Ishikawa (cell line): ENCODE data around the gene DENND1A.
A peak's percentile ranks its signal among the peaks of the same experiment; 100 is the strongest.

Experiments
- CEBPB ChIP-seq: IDR thresholded peaks from 2 replicates; pipeline ENCODE4 v1.6.1; 2012
- CREB1 ChIP-seq: IDR thresholded peaks from 2 replicates; pipeline ENCODE4 v1.6.1; 2012; ENCODE audit warnings: low read depth
- EGR1 ChIP-seq: IDR thresholded peaks from 2 replicates; pipeline ENCODE4 v1.6.1; 2012
- EP300 ChIP-seq: IDR thresholded peaks from 2 replicates; pipeline ENCODE4 v1.6.1; 2012; ENCODE audit warnings: borderline replicate concordance
- FOXM1 ChIP-seq: IDR thresholded peaks from 2 replicates; pipeline ENCODE4 v1.6.1; 2012; ENCODE audit warnings: low read depth, borderline replicate concordance
- NFIC ChIP-seq: IDR thresholded peaks from 2 replicates; pipeline ENCODE4 v1.6.1; 2012
- RAD21 ChIP-seq: IDR thresholded peaks from 2 replicates; pipeline ENCODE4 v1.6.1; 2012; ENCODE audit warnings: low read depth
- TAF1 ChIP-seq: IDR thresholded peaks from 2 replicates; pipeline ENCODE4 v1.6.1; 2012; ENCODE audit warnings: low read depth, mild to moderate bottlenecking
- TCF12 ChIP-seq: IDR thresholded peaks from 2 replicates; pipeline ENCODE4 v1.6.1; 2012; ENCODE audit warnings: low read depth
- TEAD4 ChIP-seq: IDR thresholded peaks from 2 replicates; pipeline ENCODE4 v1.6.1; 2012
- YY1 ChIP-seq: IDR thresholded peaks from 2 replicates; pipeline ENCODE4 v1.6.1; 2012; ENCODE audit warnings: low read depth
- ZBTB7A ChIP-seq: IDR thresholded peaks from 2 replicates; pipeline ENCODE4 v1.6.1; 2012; ENCODE audit warnings: low read depth
- TF ChIP-seq, protein P1 (sequence below): IDR thresholded peaks from 2 replicates; pipeline ENCODE4 v1.6.1; 2012
- TF ChIP-seq, protein P2 (sequence below): IDR thresholded peaks from 2 replicates; pipeline ENCODE4 v1.6.1; 2012
- TF ChIP-seq, protein P3 (sequence below): IDR thresholded peaks from 2 replicates; pipeline ENCODE4 v1.6.1; 2012; ENCODE audit warnings: low read depth, mild to moderate bottlenecking

DENND1A gene

DNA sequence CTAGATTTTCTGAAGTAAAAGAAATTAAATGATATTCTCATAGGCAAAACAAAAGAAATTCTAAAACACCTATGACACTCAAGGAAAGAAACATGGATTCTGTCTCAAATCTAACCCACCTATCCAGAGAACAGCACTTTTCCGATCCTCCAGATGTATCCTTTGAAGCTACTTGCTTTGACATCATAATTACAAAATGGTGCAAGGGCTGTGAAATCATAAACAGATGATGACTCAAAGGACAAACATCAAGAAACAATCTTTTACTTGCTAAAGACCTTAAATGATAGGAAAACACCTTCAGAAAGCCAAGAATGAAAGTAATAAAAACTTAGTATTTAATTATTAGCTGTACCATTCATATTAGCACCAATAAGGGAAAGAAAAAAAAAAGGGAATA, 202.6 kb downstream of the DENND1A start:
- TF ChIP-seq CREB1 (no peak), TEAD4 (no peak), EP300 (no peak), CEBPB (no peak), YY1 (no peak), ZBTB7A (no peak), FOXM1 (no peak), TAF1 (no peak), EGR1 (no peak), RAD21 (no peak), NFIC (no peak), TCF12 (no peak)
- TF ChIP-seq, protein P1, sequence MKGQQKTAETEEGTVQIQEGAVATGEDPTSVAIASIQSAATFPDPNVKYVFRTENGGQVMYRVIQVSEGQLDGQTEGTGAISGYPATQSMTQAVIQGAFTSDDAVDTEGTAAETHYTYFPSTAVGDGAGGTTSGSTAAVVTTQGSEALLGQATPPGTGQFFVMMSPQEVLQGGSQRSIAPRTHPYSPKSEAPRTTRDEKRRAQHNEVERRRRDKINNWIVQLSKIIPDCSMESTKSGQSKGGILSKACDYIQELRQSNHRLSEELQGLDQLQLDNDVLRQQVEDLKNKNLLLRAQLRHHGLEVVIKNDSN: no peak
- TF ChIP-seq, protein P2, sequence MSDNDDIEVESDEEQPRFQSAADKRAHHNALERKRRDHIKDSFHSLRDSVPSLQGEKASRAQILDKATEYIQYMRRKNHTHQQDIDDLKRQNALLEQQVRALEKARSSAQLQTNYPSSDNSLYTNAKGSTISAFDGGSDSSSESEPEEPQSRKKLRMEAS: no peak
- TF ChIP-seq, protein P3, sequence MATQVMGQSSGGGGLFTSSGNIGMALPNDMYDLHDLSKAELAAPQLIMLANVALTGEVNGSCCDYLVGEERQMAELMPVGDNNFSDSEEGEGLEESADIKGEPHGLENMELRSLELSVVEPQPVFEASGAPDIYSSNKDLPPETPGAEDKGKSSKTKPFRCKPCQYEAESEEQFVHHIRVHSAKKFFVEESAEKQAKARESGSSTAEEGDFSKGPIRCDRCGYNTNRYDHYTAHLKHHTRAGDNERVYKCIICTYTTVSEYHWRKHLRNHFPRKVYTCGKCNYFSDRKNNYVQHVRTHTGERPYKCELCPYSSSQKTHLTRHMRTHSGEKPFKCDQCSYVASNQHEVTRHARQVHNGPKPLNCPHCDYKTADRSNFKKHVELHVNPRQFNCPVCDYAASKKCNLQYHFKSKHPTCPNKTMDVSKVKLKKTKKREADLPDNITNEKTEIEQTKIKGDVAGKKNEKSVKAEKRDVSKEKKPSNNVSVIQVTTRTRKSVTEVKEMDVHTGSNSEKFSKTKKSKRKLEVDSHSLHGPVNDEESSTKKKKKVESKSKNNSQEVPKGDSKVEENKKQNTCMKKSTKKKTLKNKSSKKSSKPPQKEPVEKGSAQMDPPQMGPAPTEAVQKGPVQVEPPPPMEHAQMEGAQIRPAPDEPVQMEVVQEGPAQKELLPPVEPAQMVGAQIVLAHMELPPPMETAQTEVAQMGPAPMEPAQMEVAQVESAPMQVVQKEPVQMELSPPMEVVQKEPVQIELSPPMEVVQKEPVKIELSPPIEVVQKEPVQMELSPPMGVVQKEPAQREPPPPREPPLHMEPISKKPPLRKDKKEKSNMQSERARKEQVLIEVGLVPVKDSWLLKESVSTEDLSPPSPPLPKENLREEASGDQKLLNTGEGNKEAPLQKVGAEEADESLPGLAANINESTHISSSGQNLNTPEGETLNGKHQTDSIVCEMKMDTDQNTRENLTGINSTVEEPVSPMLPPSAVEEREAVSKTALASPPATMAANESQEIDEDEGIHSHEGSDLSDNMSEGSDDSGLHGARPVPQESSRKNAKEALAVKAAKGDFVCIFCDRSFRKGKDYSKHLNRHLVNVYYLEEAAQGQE: no peak

DNA sequence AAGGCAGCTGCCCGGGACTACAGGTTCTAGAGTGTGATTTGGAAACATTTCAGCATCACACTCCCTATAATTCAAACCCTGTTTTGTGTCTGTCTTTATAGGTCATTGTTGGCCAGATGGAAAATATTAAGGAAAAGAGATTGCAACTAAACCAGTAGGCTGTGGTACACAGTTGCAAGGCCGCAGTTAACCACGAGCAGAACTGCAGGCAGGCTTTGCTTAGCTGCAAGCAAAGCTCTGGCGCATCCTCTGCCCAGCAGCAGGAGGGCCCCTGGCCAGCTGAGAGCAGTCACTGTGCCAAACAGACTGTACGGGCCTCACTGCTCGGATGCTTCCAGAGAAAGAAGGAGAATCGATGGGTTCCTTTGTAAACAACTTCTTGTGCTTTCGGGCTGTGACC, 204.5 kb downstream of the DENND1A start:
- TF ChIP-seq, protein P3: no peak
- TF ChIP-seq NFIC (peak; percentile 20; the same call in 1 of the 2 replicates), FOXM1 (no peak), ZBTB7A (no peak), RAD21 (no peak), YY1 (no peak), CREB1 (no peak)

DNA sequence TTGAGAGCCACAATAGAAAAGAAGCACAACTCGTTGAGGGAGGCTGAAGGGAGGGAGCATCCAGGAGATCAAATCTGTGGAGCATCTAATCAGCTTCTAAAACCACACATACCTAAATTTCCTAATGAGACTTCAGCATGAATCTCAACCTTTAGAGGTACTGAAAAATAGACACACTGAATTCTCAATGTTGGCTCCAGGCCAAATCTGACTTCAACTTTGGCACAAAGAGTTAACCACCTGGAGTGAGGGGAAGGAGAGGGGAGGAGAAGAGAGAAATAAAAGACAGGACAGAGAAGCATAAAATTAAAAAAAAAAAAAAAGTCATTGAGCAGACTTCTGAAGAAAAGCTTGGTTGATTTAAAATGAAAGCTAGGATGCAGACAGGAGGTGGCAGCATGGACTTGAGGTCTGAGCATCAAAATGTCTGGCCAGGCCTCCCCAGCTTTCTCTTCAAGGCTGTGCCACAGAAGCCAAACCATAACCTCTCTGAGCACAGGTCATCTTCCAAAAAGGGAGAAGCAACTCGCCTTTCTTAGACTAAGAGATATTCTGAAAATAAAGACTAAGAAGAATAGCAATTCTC, 205.6 kb downstream of the DENND1A start:
- no peak for TF ChIP-seq YY1
- TF ChIP-seq ZBTB7A: no peak
- no peak for TF ChIP-seq FOXM1
- TF ChIP-seq RAD21: peak; percentile 53
- TF ChIP-seq, protein P1: no peak
- no peak for TF ChIP-seq TEAD4
- TF ChIP-seq, protein P3: no peak
- no peak for TF ChIP-seq TCF12
- TF ChIP-seq NFIC: peak; percentile 67
- TF ChIP-seq TAF1: no peak

DNA sequence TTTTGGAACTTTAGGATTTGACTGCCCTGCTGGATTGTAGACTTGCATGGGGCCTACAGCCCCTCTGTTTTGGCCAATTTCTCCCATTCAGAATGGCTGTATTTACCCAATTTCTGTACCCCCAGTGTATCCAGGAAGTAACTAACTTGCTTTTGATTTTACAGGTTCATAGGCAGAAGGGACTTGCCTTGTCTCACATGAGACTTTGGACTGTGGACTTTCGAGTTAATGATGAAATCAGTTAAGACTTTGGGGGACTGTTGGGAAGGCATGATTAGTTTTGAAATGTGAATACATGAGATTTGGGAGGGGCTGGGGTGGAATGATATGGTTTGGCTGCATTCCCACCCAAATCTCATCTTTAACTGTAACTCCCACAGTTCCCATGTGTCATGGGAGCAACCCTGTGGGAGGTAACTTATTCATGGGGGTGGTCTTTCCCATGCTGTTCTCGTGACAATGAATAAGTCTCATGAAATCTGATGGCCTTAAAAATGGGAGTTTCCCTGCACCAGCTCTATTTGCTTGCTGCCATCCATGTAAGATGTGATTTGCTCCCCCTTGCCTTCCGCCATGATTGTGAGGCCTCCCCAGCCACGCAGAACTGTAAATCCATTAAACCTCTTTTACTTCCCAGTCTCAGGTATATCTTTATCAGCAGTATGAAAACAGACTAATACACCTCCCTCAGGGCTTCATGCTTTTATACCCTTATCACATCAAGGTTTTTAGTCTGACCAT, 206.6 kb downstream of the DENND1A start:
- TF ChIP-seq, protein P1: no peak

DNA sequence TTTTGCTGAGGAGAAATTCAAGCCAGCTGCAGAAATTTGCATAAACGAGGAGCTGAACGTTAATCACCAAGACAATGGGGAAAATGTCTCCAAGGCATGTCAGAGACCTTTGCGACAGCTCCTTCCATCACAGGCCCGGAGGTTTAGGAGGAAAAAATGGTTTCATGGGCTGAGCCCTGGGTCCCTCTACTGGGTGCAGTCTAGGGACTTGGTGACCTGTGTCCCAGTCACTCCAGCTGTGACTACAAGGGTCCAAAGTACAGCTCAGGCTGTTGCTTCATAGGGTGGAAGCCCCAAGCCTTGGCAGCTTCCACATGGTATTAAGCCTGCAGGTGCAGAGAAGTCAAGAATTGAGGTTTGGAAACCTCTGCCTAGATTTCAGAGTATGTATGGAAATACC, 207.5 kb downstream of the DENND1A start:
- TF ChIP-seq NFIC: no peak
- TF ChIP-seq, protein P2: no peak
